Measurements from ENCODE around the gene TRUB2.
"Not testable (repeated sequence)": the region's sequence is repeated elsewhere in the genome, so short reads cannot be mapped to it uniquely, and the experiment has no call there.

Gene TRUB2

DNA sequence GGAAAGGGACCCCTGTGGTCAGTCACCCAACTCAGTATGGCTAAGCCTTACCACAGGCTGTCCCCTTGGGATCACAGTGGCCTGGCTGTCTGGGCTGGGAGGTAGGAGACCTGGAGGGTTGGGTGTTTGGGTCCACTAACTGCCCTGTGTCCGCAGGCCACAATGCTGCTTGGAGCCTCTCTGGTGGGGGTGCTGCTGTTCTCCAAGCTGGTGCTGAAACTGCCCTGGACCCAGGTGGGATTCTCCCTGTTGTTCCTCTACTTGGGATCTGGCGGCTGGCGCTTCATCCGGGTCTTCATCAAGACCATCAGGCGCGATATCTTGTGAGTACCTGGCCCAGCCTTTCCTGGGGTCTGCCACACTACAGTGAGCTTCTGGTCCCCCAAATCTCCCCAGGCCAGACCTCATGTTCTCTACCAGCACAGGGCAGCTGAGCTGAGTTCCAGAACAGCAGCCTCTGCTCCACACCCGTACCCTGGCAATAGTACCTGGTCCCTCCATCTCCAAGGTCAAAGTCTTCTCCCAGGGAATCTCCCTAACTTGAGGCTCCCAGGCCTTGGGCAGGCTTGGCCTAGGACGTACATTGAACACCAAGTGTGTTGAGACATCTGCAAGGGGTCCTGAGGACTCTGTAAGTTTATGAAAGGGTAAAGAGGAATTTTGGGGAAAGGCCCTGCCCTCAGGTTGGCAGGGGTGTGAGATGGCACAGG lies 20.9 kb upstream of the TRUB2 start:
- TF ChIP-seq CTCF (IDR thresholded peaks at IDR 0.05; ENCODE audit: low read depth, low read length, missing control alignments), result no peak
- H3K4me3 ChIP-seq (ENCODE audit: low read depth, low read length), result no peak overlapping the region
- in situ Hi-C loops (cut with HindIII; ENCODE audit: low sequenced_read_pairs), result no loop called here
- DNase-seq (ENCODE audit: low read depth), result no peak

DNA sequence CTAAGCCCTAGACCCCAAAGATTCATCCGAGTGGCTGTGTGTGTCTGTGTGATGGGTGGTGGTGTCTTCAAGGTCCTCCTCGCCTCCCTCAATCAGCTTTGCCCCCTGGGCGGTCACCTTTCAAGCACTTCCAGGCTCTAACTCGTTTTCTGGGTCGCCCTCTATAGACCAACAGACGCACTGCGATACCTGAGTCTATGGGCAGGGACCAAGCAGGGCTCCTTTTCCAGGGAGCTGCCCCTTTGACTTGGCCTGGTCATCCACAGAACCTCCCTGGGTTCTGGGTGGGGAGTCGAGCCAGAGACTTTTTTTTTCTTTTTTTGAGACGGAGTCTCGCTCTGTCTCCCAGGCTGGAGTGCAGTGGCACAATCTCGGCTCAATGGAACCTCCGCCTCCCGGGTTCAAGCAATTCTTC lies 19.2 kb upstream of the TRUB2 start:
- TF ChIP-seq CTCF (IDR thresholded peaks at IDR 0.05; ENCODE audit: low read depth, low read length, missing control alignments), result peak; percentile 61
- in situ Hi-C loops (cut with HindIII; ENCODE audit: low sequenced_read_pairs), result no loop called here
- DNase-seq (ENCODE audit: low read depth), result no peak

GRCh38 chr9:128340691-128341434 lies 18.6 kb upstream of the TRUB2 start:
- TF ChIP-seq CTCF (IDR thresholded peaks at IDR 0.05; ENCODE audit: low read depth, low read length, missing control alignments), result no peak
- H3K4me3 ChIP-seq (ENCODE audit: low read depth, low read length), result peak overlapping the region; percentile 74
- in situ Hi-C loops (cut with HindIII; ENCODE audit: low sequenced_read_pairs), result no loop called here
- DNase-seq (ENCODE audit: low read depth), result no peak

More for the DNA sequence above, 19.2 kb upstream of the TRUB2 start:
- peak overlapping the region; percentile 74 for H3K4me3 ChIP-seq (ENCODE audit: low read depth, low read length)

GRCh38 chr9:128339761-128340690 lies 17.8 kb upstream of the TRUB2 start, which contains the start of gene SLC27A4:
Gene SLC27A4, plus strand, starts transcription at chr9:128340527. Its CDS starts 2,606 bp downstream, at chr9:128343133.
- TF ChIP-seq CTCF (IDR thresholded peaks at IDR 0.05; ENCODE audit: low read depth, low read length, missing control alignments), result no peak
- DNase-seq (ENCODE audit: low read depth), result no peak
- in situ Hi-C loops (cut with HindIII; ENCODE audit: low sequenced_read_pairs), result no loop called here
- H3K4me3 ChIP-seq (ENCODE audit: low read depth, low read length), result peak within 1 kb of the TSS; percentile 74

- in situ Hi-C loops (cut with HindIII; ENCODE audit: low sequenced_read_pairs); H3K4me3 ChIP-seq (ENCODE audit: low read depth, low read length); DNase-seq (ENCODE audit: low read depth): not testable (repeated sequence)
Observed at GRCh38 chr9:128338852-128339614, 16.8 kb upstream of the TRUB2 start.

DNA sequence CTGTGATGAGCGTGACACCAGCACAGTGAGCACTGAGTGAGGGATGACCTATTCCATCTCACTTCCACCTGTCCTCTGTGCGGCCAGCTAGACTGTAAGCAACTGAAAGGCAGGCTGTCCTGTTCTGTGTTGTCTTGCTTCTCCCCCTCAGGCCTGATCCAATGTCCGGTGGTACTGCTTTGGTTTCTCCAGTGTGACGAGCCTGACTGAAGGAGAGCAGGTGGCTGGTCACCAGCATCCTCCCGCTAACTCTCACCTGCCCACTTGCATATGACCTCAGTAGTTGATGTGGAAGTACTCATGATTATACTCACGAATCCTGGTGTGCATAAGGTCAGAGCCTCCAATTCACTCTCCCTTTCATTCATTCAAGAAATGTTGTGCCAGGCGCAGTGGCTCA lies 15.7 kb upstream of the TRUB2 start:
- no peak overlapping the region for H3K4me3 ChIP-seq (ENCODE audit: low read depth, low read length)
- TF ChIP-seq CTCF (IDR thresholded peaks at IDR 0.05; ENCODE audit: low read depth, low read length, missing control alignments), result no peak
- no peak for DNase-seq (ENCODE audit: low read depth)
- in situ Hi-C loops (cut with HindIII; ENCODE audit: low sequenced_read_pairs), result no loop called here

Measured in astrocyte of the cerebellum (primary cell).